HCT116 (cell line): ENCODE results near the gene UBAP2L. TPM values are rescaled to one million over a fixed set of nuclear protein-coding genes. Genes with fewer than 3 reads are reported as not detected.

ENCODE experiments used
- ATAC-seq: fragments of 200-7000 bp; cut with Tn5 transposase; 2 replicates; pipeline ENCODE4 v1.9.1; 2020; ENCODE audit warnings: mild to moderate bottlenecking, moderate library complexity
- BruUV-seq: library from RNA; stranded (reverse); fragments of 400-500 nt; replicated peaks from 2 replicates; lab custom pipeline; 2021; lab: Mats Ljungman, UMichigan
- CTCF ChIA-PET: fragments of 300-600 bp; sonication (Branson Sonifier 250); formaldehyde crosslinking; loops from one replicate; lab custom pipeline; 2021; ENCODE audit warnings: antibody characterized with exemption; lab: Charles Lee
- POLR2A ChIA-PET: fragments of 300-600, 350-600 bp; sonication (Branson Sonifier 250); formaldehyde crosslinking; loops from one replicate; lab custom pipeline; 2021; ENCODE audit warnings: antibody characterized with exemption; lab: Charles Lee
- RAD21 ChIA-PET, 2 experiments: fragments of 300-600 bp; sonication (Branson Sonifier 250); formaldehyde crosslinking; loops; one replicate each; lab custom pipeline; 2023; ENCODE audit warnings: low total read pairs in 2 of 2; ENCODE audit not compliant: uncharacterized antibody in 2 of 2, unreplicated experiment in 2 of 2, low non-redundant PET in 1 of 2; lab: Charles Lee
- DNase-seq: peaks from one replicate; pipeline ENCODE4 v3.0.0-alpha.2; 2010; ENCODE audit warnings: low read depth, low spot score
- H2AFZ ChIP-seq: fragments of 200-600 bp; shearing (Covaris generic), sonication (generic); 2 replicates; pipeline ENCODE4 v1.6.1; 2017; ENCODE audit warnings: low read depth, mixed run types, mixed read lengths, antibody characterized with exemption, low read length; ENCODE audit not compliant: poor library complexity, severe bottlenecking
- H3K27ac ChIP-seq: 2 replicates; pipeline ENCODE4 v1.5.1; 2012; ENCODE audit warnings: low read depth, low read length
- H3K27me3 ChIP-seq: fragments of 200-600 bp; sonication (generic); 2 replicates; pipeline ENCODE4 v1.6.1; 2016; ENCODE audit warnings: mixed run types, low read length, mixed read lengths; ENCODE audit not compliant: insufficient read depth
- H3K36me3 ChIP-seq, 2 experiments: fragments of 200-500 bp in 1 of 2; fragments of 200-600 bp in 1 of 2; sonication (Bioruptor generic) in 1 of 2; sonication (generic) in 1 of 2; 2 replicates each; pipeline versions ENCODE4 v1.5.1 to v1.6.1; 2014 to 2016; ENCODE audit warnings: low read length in 2 of 2, inconsistent platforms in 1 of 2, mixed read lengths in 1 of 2, mixed run types in 1 of 2; ENCODE audit not compliant: insufficient read depth in 2 of 2, control insufficient read depth in 1 of 2
- H3K4me1 ChIP-seq, 2 experiments: fragments of 200-600 bp in 1 of 2; sonication (generic) in 1 of 2; 2 replicates each; pipeline versions ENCODE4 v1.5.1 to v1.6.1; 2012 to 2017; ENCODE audit warnings: low read length in 2 of 2, inconsistent platforms in 1 of 2, mild to moderate bottlenecking in 1 of 2, mixed read lengths in 1 of 2, mixed run types in 1 of 2, moderate library complexity in 1 of 2; ENCODE audit not compliant: insufficient read depth in 2 of 2, control insufficient read depth in 1 of 2
- H3K4me2 ChIP-seq: fragments of 200-600 bp; sonication (generic); 2 replicates; pipeline ENCODE4 v1.6.1; 2017; ENCODE audit warnings: mixed run types, low read length, mixed read lengths
- H3K4me3 ChIP-seq, 2 experiments: fragments of 200-600 bp in 1 of 2; sonication (generic) in 1 of 2; replicated peaks in 1 of 2; 2 replicates each; pipeline ENCODE4 v1.5.1; 2011 to 2016; ENCODE audit warnings: low read length in 2 of 2, control low read depth in 1 of 2, low read depth in 1 of 2, mild to moderate bottlenecking in 1 of 2, mixed read lengths in 1 of 2, mixed run types in 1 of 2
- H3K79me2 ChIP-seq: fragments of 200-600 bp; sonication (generic); 2 replicates; pipeline ENCODE4 v1.6.1; 2017; ENCODE audit warnings: mild to moderate bottlenecking, mixed run types, low read length, moderate library complexity, mixed read lengths; ENCODE audit not compliant: insufficient read depth
- H3K9ac ChIP-seq: fragments of 200-600 bp; sonication (generic); 2 replicates; pipeline ENCODE4 v1.6.1; 2016; ENCODE audit warnings: low read length, mixed read lengths
- H3K9me2 ChIP-seq: fragments of 200-600 bp; sonication (generic), shearing (Covaris generic); 2 replicates; pipeline ENCODE4 v1.6.1; 2017; ENCODE audit warnings: mixed run types, mild to moderate bottlenecking, moderate library complexity; ENCODE audit not compliant: insufficient read depth
- H3K9me3 ChIP-seq, 2 experiments: fragments of 200-500 bp in 1 of 2; fragments of 200-600 bp in 1 of 2; sonication (Bioruptor generic) in 1 of 2; sonication (generic) in 1 of 2; 2 replicates each; pipeline ENCODE4 v1.6.1; 2014 to 2017; ENCODE audit warnings: low read length in 2 of 2, mixed read lengths in 2 of 2, inconsistent platforms in 1 of 2, low read depth in 1 of 2, mild to moderate bottlenecking in 1 of 2, mixed run types in 1 of 2, moderate library complexity in 1 of 2; ENCODE audit not compliant: control insufficient read depth in 1 of 2, insufficient read depth in 1 of 2
- H4K20me1 ChIP-seq: fragments of 200-600 bp; sonication (generic), shearing (Covaris generic); 2 replicates; pipeline ENCODE4 v1.6.1; 2017; ENCODE audit warnings: mixed run types, mild to moderate bottlenecking, moderate library complexity; ENCODE audit not compliant: insufficient read depth
- ATF3 ChIP-seq: IDR thresholded peaks from 2 replicates; pipeline ENCODE4 v1.6.1; 2012
- CBX3 ChIP-seq: IDR thresholded peaks from 2 replicates; pipeline ENCODE4 v1.6.1; 2012; ENCODE audit warnings: low read depth
- EZH2 ChIP-seq: fragments of 200-600 bp; sonication (generic); IDR thresholded peaks from 2 replicates; pipeline ENCODE4 v1.6.1; 2017; ENCODE audit warnings: antibody characterized with exemption, mixed run types
- POLR2A ChIP-seq: IDR thresholded peaks from 2 replicates; pipeline ENCODE4 v1.7.0; 2011; ENCODE audit warnings: borderline replicate concordance; ENCODE audit not compliant: insufficient read depth, insufficient read length; ENCODE audit errors: extremely low read depth
- REST ChIP-seq: IDR thresholded peaks from 2 replicates; pipeline ENCODE4 v1.6.1; 2012; ENCODE audit warnings: low read depth
- SIN3A ChIP-seq: IDR thresholded peaks from 2 replicates; pipeline ENCODE4 v1.6.1; 2012; ENCODE audit warnings: low read depth
- YY1 ChIP-seq: IDR thresholded peaks from 2 replicates; pipeline ENCODE4 v1.6.1; 2011; ENCODE audit warnings: low read length, low read depth, moderate library complexity, mild to moderate bottlenecking; ENCODE audit not compliant: insufficient replicate concordance; ENCODE audit errors: extremely low read depth
- ZFX ChIP-seq: fragments of 450-650 bp; IDR thresholded peaks from 2 replicates; pipeline ENCODE4 v1.6.1; 2017
- intact Hi-C: fragments of 100-400 bp; cut with micrococcal nuclease; formaldehyde crosslinking; loops from 2 replicates; pipeline ENCODE4 v1.10.0; 2022
- total RNA-seq: library from RNA; stranded (reverse); gene quantifications from one replicate; pipeline ENCODE4 v1.2.1, GENCODE V29; 2021; ENCODE audit not compliant: unreplicated experiment

UBAP2L gene
- total RNA-seq, 1 experiment from 2014 or later = 189 TPM

GRCh38 chr1:154179946-154180687 lies 40.6 kb upstream of the UBAP2L start:
- no peak overlapping the region for H3K4me3 ChIP-seq
- peaks cover 48% of the 10 kb centered on the region; the same call in 1 of the 2 replicates for H4K20me1 ChIP-seq
- H3K9ac ChIP-seq = no peak overlapping the region
- ChIA-PET CTCF (no interaction called here), RAD21 (no interaction called here), POLR2A (no interaction called here)
- no peak for DNase-seq
- no peak overlapping the region for H2AFZ ChIP-seq
- H3K36me3 ChIP-seq = peaks cover 21 to 40% of the 10 kb centered on the region in 2 experiments
- no peaks in the 10 kb centered on the region for H3K9me2 ChIP-seq
- H3K4me1 ChIP-seq = peaks cover 19 to 44% of the 10 kb centered on the region in 2 experiments
- no peaks in the 10 kb centered on the region for H3K9me3 ChIP-seq
- no TSS peak for BruUV-seq
- intact Hi-C loops = loop anchor here (10.0 kb wide), 2 partner anchors 295 to 365 kb away; no protein-coding TSS in a partner anchor
- no peak overlapping the region for H3K27ac ChIP-seq
- peaks cover 79% of the 10 kb centered on the region for H3K79me2 ChIP-seq
- no peak overlapping the region for H3K4me2 ChIP-seq
- no peak for ATAC-seq
- TF ChIP-seq SIN3A = no peak
- no peak for TF ChIP-seq POLR2A
- no peak for TF ChIP-seq ZFX
- TF ChIP-seq YY1 = no peak
- no peak for TF ChIP-seq ATF3
- no peak for TF ChIP-seq CBX3
- no peak for TF ChIP-seq REST
- no peak for TF ChIP-seq EZH2
- H3K27me3 ChIP-seq = no peaks in the 10 kb centered on the region
